GM12878 (cell line): ENCODE measurements around the gene LCN12. TPM values are rescaled to one million over a fixed set of nuclear protein-coding genes. Genes with fewer than 3 reads are reported as not detected.

Experiments
- ATAC-seq: fragments of 200-7000 bp; cut with Tn5 transposase; 3 replicates; pipeline ENCODE4 v1.9.1; 2020; ENCODE audit warnings: mild to moderate bottlenecking, moderate library complexity
- BruUV-seq: library from RNA; stranded (reverse); fragments of 400-500 nt; replicated peaks from 2 replicates; lab custom pipeline; 2021; lab: Mats Ljungman, UMichigan
- CTCF ChIA-PET: fragments of 300-600 bp; sonication (Branson Sonifier 250); formaldehyde crosslinking; extraction: SDS; loops from one replicate; lab custom pipeline; 2021; ENCODE audit warnings: inconsistent platforms; lab: Yijun Ruan, JAX
- POLR2A ChIA-PET: fragments of 350-600 bp; formaldehyde crosslinking; extraction: SDS; loops from one replicate; lab custom pipeline; 2021; ENCODE audit warnings: inconsistent platforms; lab: Charles Lee
- RAD21 ChIA-PET: fragments of 300-600 bp; sonication (Branson Sonifier 250); formaldehyde crosslinking; loops from one replicate; lab custom pipeline; 2023; ENCODE audit warnings: antibody characterized with exemption; ENCODE audit not compliant: unreplicated experiment; lab: Charles Lee
- SMC1A ChIA-PET: fragments of 300-600 bp; sonication (Branson Sonifier 250); formaldehyde crosslinking; loops from one replicate; lab custom pipeline; 2023; ENCODE audit not compliant: unreplicated experiment, uncharacterized antibody; lab: Charles Lee
- DNase-seq: peaks from one replicate; pipeline ENCODE4 v3.0.0-alpha.2; 2011; ENCODE audit warnings: low read depth, low spot score
- FAIRE-seq: peaks from 3 replicates; lab custom pipeline; 2011; peaks lifted over from hg19 to GRCh38; lab: Jason Lieb, UNC
- H2AFZ ChIP-seq: 2 replicates; pipeline ENCODE4 v1.6.0; 2011; ENCODE audit warnings: low read depth, low read length, control low read depth; ENCODE audit not compliant: control insufficient read depth
- H3K27ac ChIP-seq: 2 replicates; pipeline ENCODE4 v1.5.1; 2011; ENCODE audit warnings: control low read depth; ENCODE audit not compliant: control insufficient read depth, insufficient read depth
- H3K27me3 ChIP-seq, 2 experiments: replicated peaks in 1 of 2; 2 replicates each; pipeline versions ENCODE4 v1.6.0 to v1.6.1; 2011; ENCODE audit warnings: low read length in 1 of 2; ENCODE audit not compliant: control insufficient read depth in 2 of 2, insufficient read depth in 2 of 2
- H3K36me3 ChIP-seq, 2 experiments: 2 replicates each; pipeline ENCODE4 v1.5.1; 2011; ENCODE audit warnings: low read length in 1 of 2; ENCODE audit not compliant: control insufficient read depth in 2 of 2, insufficient read depth in 2 of 2
- H3K4me1 ChIP-seq: 2 replicates; pipeline ENCODE4 v1.6.1; 2011; ENCODE audit warnings: mild to moderate bottlenecking, low read length, moderate library complexity, mixed read lengths; ENCODE audit not compliant: control insufficient read depth, insufficient read depth
- H3K4me2 ChIP-seq: 2 replicates; pipeline ENCODE4 v1.6.0; 2011; ENCODE audit warnings: control low read depth; ENCODE audit not compliant: control insufficient read depth, insufficient read depth
- H3K4me3 ChIP-seq: fragments of 200-600 bp; sonication (generic); 2 replicates; pipeline ENCODE4 v1.5.1; 2016
- H3K79me2 ChIP-seq: 2 replicates; pipeline ENCODE4 v1.6.0; 2011; ENCODE audit warnings: low read length; ENCODE audit not compliant: control insufficient read depth, insufficient read depth
- H3K9ac ChIP-seq: 2 replicates; pipeline ENCODE4 v1.8.0; 2011; ENCODE audit warnings: low read length, control low read depth, mixed read lengths; ENCODE audit not compliant: control insufficient read depth, insufficient read depth
- H3K9me3 ChIP-seq: replicated peaks from 3 replicates; pipeline ENCODE4 v1.5.1; 2011; ENCODE audit warnings: mild to moderate bottlenecking, low read length; ENCODE audit not compliant: control insufficient read depth, insufficient read depth
- H4K20me1 ChIP-seq: 2 replicates; pipeline ENCODE4 v1.6.0; 2011; ENCODE audit not compliant: control insufficient read depth, insufficient read depth
- BMI1 ChIP-seq: fragments of 450-650 bp; IDR thresholded peaks from 2 replicates; pipeline ENCODE4 v1.6.1; 2016; ENCODE audit warnings: mild to moderate bottlenecking, moderate library complexity, borderline replicate concordance
- IRF4 ChIP-seq: IDR thresholded peaks from 2 replicates; pipeline ENCODE4 v1.6.1; 2011; ENCODE audit warnings: low read depth, low read length
- JUND ChIP-seq: IDR thresholded peaks from 2 replicates; pipeline ENCODE4 v1.6.1; 2012; ENCODE audit warnings: low read depth, mild to moderate bottlenecking, low read length, improper control_type of control experiment, moderate library complexity
- MTA3 ChIP-seq: IDR thresholded peaks from 2 replicates; pipeline ENCODE4 v1.6.1; 2012; ENCODE audit warnings: low read length, inconsistent platforms, borderline replicate concordance
- NKRF ChIP-seq: fragments of 450-650 bp; conservative IDR thresholded peaks from 2 replicates; pipeline ENCODE4 v1.6.1; 2017; ENCODE audit warnings: mild to moderate bottlenecking, moderate library complexity
- NR2C2 ChIP-seq: IDR thresholded peaks from 2 replicates; pipeline ENCODE4 v1.6.1; 2011; ENCODE audit warnings: borderline replicate concordance, low read depth; ENCODE audit not compliant: control insufficient read depth, insufficient read length
- POLR2A ChIP-seq: IDR thresholded peaks from 2 replicates; pipeline ENCODE4 v1.6.1; 2011; ENCODE audit warnings: low read depth, mild to moderate bottlenecking, low read length
- RB1 ChIP-seq: fragments of 450-650 bp; formaldehyde crosslinking; IDR thresholded peaks from 2 replicates; pipeline ENCODE4 v1.6.1; 2017; ENCODE audit warnings: mild to moderate bottlenecking, borderline replicate concordance
- RELA ChIP-seq: fragments of 450-650 bp; IDR thresholded peaks from 2 replicates; pipeline ENCODE4 v1.8.0; 2014; ENCODE audit warnings: borderline replicate concordance; ENCODE audit not compliant: partially characterized antibody
- REST ChIP-seq: IDR thresholded peaks from 2 replicates; pipeline ENCODE4 v1.6.1; 2012; ENCODE audit warnings: mild to moderate bottlenecking, low read depth, low read length
- SMC3 ChIP-seq: IDR thresholded peaks from 2 replicates; pipeline ENCODE4 v1.6.1; 2011; ENCODE audit warnings: low read length, improper control_type of control experiment, borderline replicate concordance
- ZNF207 ChIP-seq: fragments of 450-650 bp; IDR thresholded peaks from 2 replicates; pipeline ENCODE4 v1.6.1; 2014; ENCODE audit warnings: antibody characterized with exemption, mild to moderate bottlenecking, borderline replicate concordance
- ZNF622 ChIP-seq: fragments of 450-650 bp; IDR thresholded peaks from 2 replicates; pipeline ENCODE4 v1.6.1; 2017; ENCODE audit warnings: mild to moderate bottlenecking, inconsistent platforms
- WGBS: methylation state at CpG from one replicate; pipeline ENCODE4 v1.1.6; 2016; ENCODE audit warnings: low lambda C conversion rate; ENCODE audit not compliant: insufficient replicate concordance, insufficient coverage; ENCODE audit errors: missing lambda C conversion rate; 5-methylcytosine and 5-hydroxymethylcytosine counted together
- in situ Hi-C: fragments of 300-500 bp; cut with MboI; formaldehyde crosslinking; loops from 9 replicates; pipeline ENCODE4 v1.14.3; 2018; ENCODE audit warnings: mixed read lengths
- intact Hi-C: fragments of 100-400 bp; cut with micrococcal nuclease; formaldehyde crosslinking; loops from one replicate; pipeline ENCODE4 v1.14.2; 2022; ENCODE audit not compliant: unreplicated experiment
- polyA plus RNA-seq, 11 experiments: library from polyadenylated mRNA; depleted of rRNA in 4 of 11; unstranded in 6 of 11; stranded (reverse) in 5 of 11; fragments of >200 nt; fragmentation: Nextera tagmentation in 4 of 11; fragmentation: Illumina TruSeq in 1 of 11; extraction: Ambion mirVana in 4 of 11; extraction: Trizol in 1 of 11; gene quantifications; 1 replicate in 1 of 11; 2 replicates in 10 of 11; pipeline versions ENCODE4 v1.2.1 to v1.2.3, GENCODE V29; 2011 to 2016; ENCODE audit warnings: inconsistent platforms in 2 of 11, missing spikeins in 2 of 11, low read depth in 1 of 11
- total RNA-seq, 4 experiments: library from RNA; depleted of rRNA in 3 of 4; stranded (reverse); fragments of >200 nt in 3 of 4; fragmentation: Illumina TruSeq in 1 of 4; extraction: Trizol in 1 of 4; gene quantifications; 2 replicates each; pipeline versions ENCODE4 v1.2.1 to v1.2.3, GENCODE V29; 2013 to 2021
- TF ChIP-seq, protein P1 (sequence below): fragments of 450-650 bp; IDR thresholded peaks from 2 replicates; pipeline ENCODE4 v1.6.1; 2017; ENCODE audit warnings: low read depth, mild to moderate bottlenecking, moderate library complexity
- TF ChIP-seq, protein P2 (sequence below): fragments of 150-350 bp; IDR thresholded peaks from 2 replicates; pipeline ENCODE4 v1.6.1; 2016; ENCODE audit warnings: low read depth, low read length

LCN12 gene
- total and polyA plus RNA-seq, 10 of the 15 experiments (the other 5 are each of a cell fraction or from before 2014, with no cell fraction given): 0.06 to 0.64 (median 0.40) TPM; not detected in 3

DNA sequence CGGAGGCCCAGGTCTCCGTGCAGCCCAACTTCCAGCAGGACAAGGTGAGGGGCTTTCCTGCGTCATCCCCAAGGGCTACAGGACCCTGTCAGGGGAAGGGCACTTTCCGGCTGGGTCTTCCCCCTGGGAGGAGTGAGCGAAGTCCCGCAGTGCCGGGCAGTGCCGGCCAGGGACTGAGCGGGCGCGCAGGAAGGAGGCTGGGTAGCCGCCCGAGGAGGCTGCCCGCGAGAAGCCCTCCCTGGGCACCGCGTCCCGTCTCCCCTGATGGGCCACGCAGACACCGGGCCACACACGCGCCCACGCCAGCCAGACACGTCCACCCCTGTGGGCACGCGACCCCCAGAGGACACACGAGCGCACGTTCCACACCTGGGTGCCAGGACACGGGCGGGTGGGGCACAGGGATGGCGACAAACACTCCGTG is 25.6 kb downstream of the LCN12 start:
- 67% methylated on average over 32 of the region's 33 CpGs for WGBS
- Histone ChIP-seq H4K20me1 (no peaks in the 10 kb centered on the region), H3K36me3 (no peaks in the 10 kb centered on the region), H3K79me2 (no peaks in the 10 kb centered on the region), H3K27me3 (no peaks in the 10 kb centered on the region; a peak in 2 of 4 replicates), H3K4me2 (no peak overlapping the region), H3K27ac (no peak overlapping the region), H2AFZ (no peak overlapping the region), H3K9me3 (no peaks in the 10 kb centered on the region), H3K4me3 (no peak overlapping the region), H3K4me1 (no peaks in the 10 kb centered on the region), H3K9ac (no peak overlapping the region)
- in situ Hi-C loops: no loop called here
- DNase-seq (no peak), FAIRE-seq (no peak), ATAC-seq (no peak)
- no TSS peak for BruUV-seq
- ChIA-PET RAD21 (no interaction called here), SMC1A (no interaction called here), POLR2A (interaction anchor here (0.6 kb wide), 1 partner anchor 174 kb away, joined by 3 read pairs; no protein-coding TSS in a partner anchor), CTCF (interaction anchor here (0.7 kb wide), 1 partner anchor 15 kb away, joined by 3 read pairs; no protein-coding TSS in a partner anchor)
- intact Hi-C loops: no loop called here
- TF ChIP-seq ZNF207 (no peak), ZNF622 (no peak), NKRF (no peak), MTA3 (no peak), SMC3 (no peak), JUND (no peak), IRF4 (no peak), REST (no peak), BMI1 (no peak), RELA (no peak), RB1 (no peak), NR2C2 (no peak), POLR2A (no peak)
- TF ChIP-seq, protein P1, sequence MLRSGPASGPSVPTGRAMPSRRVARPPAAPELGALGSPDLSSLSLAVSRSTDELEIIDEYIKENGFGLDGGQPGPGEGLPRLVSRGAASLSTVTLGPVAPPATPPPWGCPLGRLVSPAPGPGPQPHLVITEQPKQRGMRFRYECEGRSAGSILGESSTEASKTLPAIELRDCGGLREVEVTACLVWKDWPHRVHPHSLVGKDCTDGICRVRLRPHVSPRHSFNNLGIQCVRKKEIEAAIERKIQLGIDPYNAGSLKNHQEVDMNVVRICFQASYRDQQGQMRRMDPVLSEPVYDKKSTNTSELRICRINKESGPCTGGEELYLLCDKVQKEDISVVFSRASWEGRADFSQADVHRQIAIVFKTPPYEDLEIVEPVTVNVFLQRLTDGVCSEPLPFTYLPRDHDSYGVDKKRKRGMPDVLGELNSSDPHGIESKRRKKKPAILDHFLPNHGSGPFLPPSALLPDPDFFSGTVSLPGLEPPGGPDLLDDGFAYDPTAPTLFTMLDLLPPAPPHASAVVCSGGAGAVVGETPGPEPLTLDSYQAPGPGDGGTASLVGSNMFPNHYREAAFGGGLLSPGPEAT: no peak
- TF ChIP-seq, protein P2, sequence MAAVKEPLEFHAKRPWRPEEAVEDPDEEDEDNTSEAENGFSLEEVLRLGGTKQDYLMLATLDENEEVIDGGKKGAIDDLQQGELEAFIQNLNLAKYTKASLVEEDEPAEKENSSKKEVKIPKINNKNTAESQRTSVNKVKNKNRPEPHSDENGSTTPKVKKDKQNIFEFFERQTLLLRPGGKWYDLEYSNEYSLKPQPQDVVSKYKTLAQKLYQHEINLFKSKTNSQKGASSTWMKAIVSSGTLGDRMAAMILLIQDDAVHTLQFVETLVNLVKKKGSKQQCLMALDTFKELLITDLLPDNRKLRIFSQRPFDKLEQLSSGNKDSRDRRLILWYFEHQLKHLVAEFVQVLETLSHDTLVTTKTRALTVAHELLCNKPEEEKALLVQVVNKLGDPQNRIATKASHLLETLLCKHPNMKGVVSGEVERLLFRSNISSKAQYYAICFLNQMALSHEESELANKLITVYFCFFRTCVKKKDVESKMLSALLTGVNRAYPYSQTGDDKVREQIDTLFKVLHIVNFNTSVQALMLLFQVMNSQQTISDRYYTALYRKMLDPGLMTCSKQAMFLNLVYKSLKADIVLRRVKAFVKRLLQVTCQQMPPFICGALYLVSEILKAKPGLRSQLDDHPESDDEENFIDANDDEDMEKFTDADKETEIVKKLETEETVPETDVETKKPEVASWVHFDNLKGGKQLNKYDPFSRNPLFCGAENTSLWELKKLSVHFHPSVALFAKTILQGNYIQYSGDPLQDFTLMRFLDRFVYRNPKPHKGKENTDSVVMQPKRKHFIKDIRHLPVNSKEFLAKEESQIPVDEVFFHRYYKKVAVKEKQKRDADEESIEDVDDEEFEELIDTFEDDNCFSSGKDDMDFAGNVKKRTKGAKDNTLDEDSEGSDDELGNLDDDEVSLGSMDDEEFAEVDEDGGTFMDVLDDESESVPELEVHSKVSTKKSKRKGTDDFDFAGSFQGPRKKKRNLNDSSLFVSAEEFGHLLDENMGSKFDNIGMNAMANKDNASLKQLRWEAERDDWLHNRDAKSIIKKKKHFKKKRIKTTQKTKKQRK: no peak
